Panc1 (cell line): ENCODE results near the gene PRND.

Experiments
- CTCF ChIP-seq: fragments of 450-650 bp; IDR thresholded peaks from 2 replicates; pipeline ENCODE4 v1.5.1; 2017; ENCODE audit warnings: mild to moderate bottlenecking
- POLR2AphosphoS5 ChIP-seq: IDR thresholded peaks from 2 replicates; pipeline ENCODE4 v1.6.1; 2012; ENCODE audit warnings: mild to moderate bottlenecking, low read depth, low read length, moderate library complexity
- REST ChIP-seq, 2 experiments: IDR thresholded peaks; 2 replicates each; pipeline ENCODE4 v1.6.1; 2011 to 2012; ENCODE audit warnings: low read depth in 2 of 2, control low read depth in 1 of 2, low read length in 1 of 2, mild to moderate bottlenecking in 1 of 2, moderate library complexity in 1 of 2; ENCODE audit not compliant: insufficient read depth in 1 of 2
- SIN3A ChIP-seq: IDR thresholded peaks from 2 replicates; pipeline ENCODE4 v1.6.1; 2012; ENCODE audit warnings: low read depth, mild to moderate bottlenecking, low read length, moderate library complexity, borderline replicate concordance; ENCODE audit not compliant: insufficient read depth
- TCF7L2 ChIP-seq: IDR thresholded peaks from 2 replicates; pipeline ENCODE4 v1.6.1; 2011; ENCODE audit warnings: mild to moderate bottlenecking, low read depth, low read length, inconsistent platforms

- TF ChIP-seq POLR2AphosphoS5 (no peak), CTCF (no peak), REST (IDR thresholded peaks at IDR 0.05; ENCODE audit: insufficient read depth in 1 of 2, low read depth in 2 of 2, low read length in 1 of 2) (no peak), SIN3A (no peak), TCF7L2 (no peak)
These were observed 42.2 kb downstream of the PRND start for GRCh38 chr20:4763723-4764510.
